HepG2 (cell line): ENCODE results near the gene CNIH4. TPM values are rescaled to one million over a fixed set of nuclear protein-coding genes. Genes with fewer than 3 reads are reported as not detected.
A peak's percentile ranks its signal among the peaks of the same experiment; 100 is the strongest.

Experiments used
- GATAD1 ChIP-seq: IDR thresholded peaks from 2 replicates; pipeline ENCODE4 v1.6.1; 2016; ENCODE audit warnings: missing genetic modification reagents, missing compliant biosample characterization
- KAT8 ChIP-seq: IDR thresholded peaks from 2 replicates; pipeline ENCODE4 v1.6.1; 2016; ENCODE audit warnings: missing genetic modification reagents, missing compliant biosample characterization
- KLF6 ChIP-seq: IDR thresholded peaks from 2 replicates; pipeline ENCODE4 v1.8.0; 2016; ENCODE audit warnings: missing biosample characterization, missing genetic modification reagents
- MEIS1 ChIP-seq: sonication (generic); formaldehyde crosslinking; IDR thresholded peaks from 2 replicates; pipeline ENCODE4 v1.9.0; 2021; ENCODE audit warnings: mild to moderate bottlenecking, missing genetic modification reagents, moderate library complexity, borderline replicate concordance
- MYC ChIP-seq: sonication (generic); formaldehyde crosslinking; IDR thresholded peaks from 2 replicates; pipeline ENCODE4 v1.9.0; 2021; ENCODE audit warnings: missing genetic modification reagents, borderline replicate concordance
- PHF21A ChIP-seq: sonication (generic); formaldehyde crosslinking; IDR thresholded peaks from 2 replicates; pipeline ENCODE4 v1.5.0; 2020; ENCODE audit warnings: mild to moderate bottlenecking, missing genetic modification reagents
- PRDM10 ChIP-seq: sonication (generic); formaldehyde crosslinking; IDR thresholded peaks from 2 replicates; pipeline ENCODE4 v1.4.0; 2020; ENCODE audit warnings: low read depth, missing genetic modification reagents
- TGIF2 ChIP-seq: IDR thresholded peaks from 2 replicates; pipeline ENCODE4 v1.6.1; 2016; ENCODE audit warnings: control low read depth, missing compliant biosample characterization
- THRA ChIP-seq: sonication (generic); formaldehyde crosslinking; IDR thresholded peaks from 2 replicates; pipeline ENCODE4 v1.4.0; 2020; ENCODE audit warnings: missing genetic modification reagents, borderline replicate concordance
- ZBTB7A ChIP-seq: sonication (generic); formaldehyde crosslinking; IDR thresholded peaks from 2 replicates; pipeline ENCODE4 v1.8.0; 2022; ENCODE audit warnings: mild to moderate bottlenecking, missing genetic modification reagents
- ZFP90 ChIP-seq: sonication (generic); formaldehyde crosslinking; IDR thresholded peaks from 2 replicates; pipeline ENCODE4 v1.8.0; 2022; ENCODE audit warnings: missing genetic modification reagents, mild to moderate bottlenecking, inconsistent platforms, borderline replicate concordance
- ZNF234 ChIP-seq: sonication (generic); formaldehyde crosslinking; conservative IDR thresholded peaks from 2 replicates; pipeline ENCODE4 v1.5.1; 2020; ENCODE audit warnings: mild to moderate bottlenecking, missing genetic modification reagents
- ZNF253 ChIP-seq: sonication (generic); formaldehyde crosslinking; IDR thresholded peaks from 2 replicates; pipeline ENCODE4 v1.8.0; 2022; ENCODE audit warnings: mild to moderate bottlenecking, missing genetic modification reagents, borderline replicate concordance
- ZNF709 ChIP-seq: sonication (generic); formaldehyde crosslinking; IDR thresholded peaks from 2 replicates; pipeline ENCODE4 v1.5.0; 2020; ENCODE audit warnings: mild to moderate bottlenecking, missing genetic modification reagents
- ZNF773 ChIP-seq: sonication (generic); formaldehyde crosslinking; IDR thresholded peaks from 2 replicates; pipeline ENCODE4 v1.4.0; 2020; ENCODE audit warnings: missing genetic modification reagents, borderline replicate concordance
- ZSCAN21 ChIP-seq: sonication (generic); formaldehyde crosslinking; IDR thresholded peaks from 2 replicates; pipeline ENCODE4 v1.8.0; 2022; ENCODE audit warnings: mild to moderate bottlenecking, missing genetic modification reagents, moderate library complexity, borderline replicate concordance
- polyA plus RNA-seq, 8 experiments: library from polyadenylated mRNA; depleted of rRNA in 3 of 8; stranded (reverse) in 7 of 8; unstranded in 1 of 8; fragments of >200 nt; fragmentation: Illumina TruSeq in 4 of 8; extraction: Trizol in 4 of 8; gene quantifications; 2 replicates each; pipeline versions ENCODE4 v1.2.1 to v1.2.3, GENCODE V29; 2011 to 2016; ENCODE audit warnings: low read depth in 4 of 8, missing spikeins in 1 of 8, mixed read lengths in 1 of 8; ENCODE audit not compliant: insufficient read depth in 1 of 8
- total RNA-seq, 5 experiments: library from RNA; depleted of rRNA; stranded (reverse); fragments of >200 nt; fragmentation: Illumina TruSeq; extraction: Trizol; gene quantifications; 2 replicates each; pipeline ENCODE4 v1.2.3, GENCODE V29; 2016; ENCODE audit warnings: low read depth in 1 of 5
- TF ChIP-seq, protein P1 (sequence below): sonication (generic); formaldehyde crosslinking; IDR thresholded peaks from 2 replicates; pipeline ENCODE4 v1.8.0; 2022; ENCODE audit warnings: missing genetic modification reagents, mild to moderate bottlenecking, inconsistent platforms, borderline replicate concordance
- TF ChIP-seq, protein P2 (sequence below): sonication (generic); formaldehyde crosslinking; IDR thresholded peaks from 2 replicates; pipeline ENCODE4 v1.4.0; 2020; ENCODE audit warnings: mild to moderate bottlenecking, missing genetic modification reagents

Gene CNIH4
- total and polyA plus RNA-seq, 2 of the 13 experiments (the other 11 are each of a cell fraction or from before 2014, with no cell fraction given): 51.8 to 52.9 TPM

- TF ChIP-seq ZNF709 (CRISPR knock-in tag): peak; percentile 57; the same call in 1 of the 2 replicates
- no peak for TF ChIP-seq THRA
- TF ChIP-seq GATAD1 (CRISPR knock-in tag): peak; percentile 64
- TF ChIP-seq, protein P1, sequence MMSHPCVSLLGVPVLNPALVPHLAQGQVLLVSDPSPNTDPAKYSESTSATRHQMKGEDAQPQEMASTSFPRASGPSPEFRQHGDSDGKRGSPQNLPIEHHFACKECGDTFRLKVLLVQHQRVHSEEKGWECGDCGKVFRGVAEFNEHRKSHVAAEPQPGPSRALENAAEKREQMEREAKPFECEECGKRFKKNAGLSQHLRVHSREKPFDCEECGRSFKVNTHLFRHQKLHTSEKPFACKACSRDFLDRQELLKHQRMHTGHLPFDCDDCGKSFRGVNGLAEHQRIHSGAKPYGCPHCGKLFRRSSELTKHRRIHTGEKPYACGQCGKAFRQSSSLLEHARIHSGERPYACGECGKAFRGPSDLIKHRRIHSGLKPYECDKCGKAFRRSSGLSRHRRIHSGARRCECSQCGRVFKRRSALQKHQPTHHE: peak; percentile 54; the same call in 1 of the 2 replicates
- 0 out of 2 replicates have a peak, but pooled peaks have one; percentile 37 for TF ChIP-seq ZNF234 (CRISPR knock-in tag)
- TF ChIP-seq ZFP90: 0 out of 2 replicates have a peak, but pooled peaks have one; percentile 24
- TF ChIP-seq ZSCAN21 (CRISPR knock-in tag): peak; percentile 82; the same call in 1 of the 2 replicates
- 0 out of 2 replicates have a peak, but pooled peaks have one; percentile 42 for TF ChIP-seq MEIS1 (CRISPR knock-in tag)
- 0 out of 2 replicates have a peak, but pooled peaks have one; percentile 32 for TF ChIP-seq ZBTB7A (CRISPR knock-in tag)
- peak; percentile 49; the same call in 1 of the 2 replicates for TF ChIP-seq MYC (CRISPR knock-in tag)
- no peak for TF ChIP-seq PRDM10 (CRISPR knock-in tag)
- TF ChIP-seq, protein P2, sequence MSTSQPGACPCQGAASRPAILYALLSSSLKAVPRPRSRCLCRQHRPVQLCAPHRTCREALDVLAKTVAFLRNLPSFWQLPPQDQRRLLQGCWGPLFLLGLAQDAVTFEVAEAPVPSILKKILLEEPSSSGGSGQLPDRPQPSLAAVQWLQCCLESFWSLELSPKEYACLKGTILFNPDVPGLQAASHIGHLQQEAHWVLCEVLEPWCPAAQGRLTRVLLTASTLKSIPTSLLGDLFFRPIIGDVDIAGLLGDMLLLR: peak; percentile 47; the same call in 1 of the 2 replicates
- 0 out of 2 replicates have a peak, but pooled peaks have one; percentile 76 for TF ChIP-seq ZNF253 (CRISPR knock-in tag)
- 0 out of 2 replicates have a peak, but pooled peaks have one; percentile 22 for TF ChIP-seq ZNF773
- 0 out of 2 replicates have a peak, but pooled peaks have one; percentile 33 for TF ChIP-seq KLF6 (CRISPR knock-in tag)
- 0 out of 2 replicates have a peak, but pooled peaks have one; percentile 22 for TF ChIP-seq PHF21A
- peak; percentile 46; the same call in 1 of the 2 replicates for TF ChIP-seq TGIF2 (CRISPR knock-in tag)
- TF ChIP-seq KAT8 (CRISPR knock-in tag): peak; percentile 57
Measured at GRCh38 chr1:224356685-224357625, at the start of gene CNIH4 (continued).
